Hepatocyte (in vitro differentiated cells): ENCODE results near the gene ERICH4.

Source experiments
- EZH2 ChIP-seq: fragments of 200-600 bp; sonication (generic); IDR thresholded peaks from 2 replicates; pipeline ENCODE4 v1.6.1; 2016; ENCODE audit warnings: antibody characterized with exemption, mild to moderate bottlenecking, borderline replicate concordance
- EZH2phosphoT487 ChIP-seq: fragments of 200-600 bp; sonication (generic); IDR thresholded peaks from one replicate; pipeline ENCODE4 v1.6.1; 2018; ENCODE audit warnings: antibody characterized with exemption, mild to moderate bottlenecking, low read depth, moderate library complexity; ENCODE audit not compliant: unreplicated experiment, severe bottlenecking
- TF ChIP-seq, protein P1 (sequence below): fragments of 200-600 bp; sonication (generic); IDR thresholded peaks from 2 replicates; pipeline ENCODE4 v1.5.1; 2016; ENCODE audit warnings: antibody characterized with exemption, mild to moderate bottlenecking; ENCODE audit not compliant: poor library complexity

DNA sequence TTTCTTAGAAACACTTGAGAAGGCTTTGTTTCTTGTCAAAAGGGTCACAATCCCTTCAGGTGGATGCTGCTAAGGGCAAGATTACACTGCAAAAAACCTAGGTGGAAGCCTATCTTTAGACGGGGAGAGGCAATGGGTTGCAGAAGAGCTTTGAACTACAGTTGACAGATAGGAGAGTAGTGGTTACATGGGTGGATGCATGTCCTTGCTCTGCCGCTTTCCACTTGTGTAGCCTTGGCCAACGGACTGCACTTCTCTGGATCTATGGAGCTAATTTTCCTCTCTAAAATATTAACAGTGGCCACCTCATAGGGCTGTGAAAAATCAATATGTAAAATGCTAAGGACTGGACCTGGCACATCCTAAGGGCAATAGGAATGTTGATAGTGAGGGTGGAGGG lies 44.4 kb upstream of the ERICH4 start:
- TF ChIP-seq, protein P1, sequence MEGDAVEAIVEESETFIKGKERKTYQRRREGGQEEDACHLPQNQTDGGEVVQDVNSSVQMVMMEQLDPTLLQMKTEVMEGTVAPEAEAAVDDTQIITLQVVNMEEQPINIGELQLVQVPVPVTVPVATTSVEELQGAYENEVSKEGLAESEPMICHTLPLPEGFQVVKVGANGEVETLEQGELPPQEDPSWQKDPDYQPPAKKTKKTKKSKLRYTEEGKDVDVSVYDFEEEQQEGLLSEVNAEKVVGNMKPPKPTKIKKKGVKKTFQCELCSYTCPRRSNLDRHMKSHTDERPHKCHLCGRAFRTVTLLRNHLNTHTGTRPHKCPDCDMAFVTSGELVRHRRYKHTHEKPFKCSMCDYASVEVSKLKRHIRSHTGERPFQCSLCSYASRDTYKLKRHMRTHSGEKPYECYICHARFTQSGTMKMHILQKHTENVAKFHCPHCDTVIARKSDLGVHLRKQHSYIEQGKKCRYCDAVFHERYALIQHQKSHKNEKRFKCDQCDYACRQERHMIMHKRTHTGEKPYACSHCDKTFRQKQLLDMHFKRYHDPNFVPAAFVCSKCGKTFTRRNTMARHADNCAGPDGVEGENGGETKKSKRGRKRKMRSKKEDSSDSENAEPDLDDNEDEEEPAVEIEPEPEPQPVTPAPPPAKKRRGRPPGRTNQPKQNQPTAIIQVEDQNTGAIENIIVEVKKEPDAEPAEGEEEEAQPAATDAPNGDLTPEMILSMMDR, result no peak
- no peak for TF ChIP-seq EZH2phosphoT487
- no peak for TF ChIP-seq EZH2
